Measurements from ENCODE around the gene ECE2. TPM values are rescaled to one million over a fixed set of nuclear protein-coding genes. Genes with fewer than 3 reads are reported as not detected.
A peak's percentile ranks its signal among the peaks of the same experiment; 100 is the strongest.

The ECE2 gene
- total RNA-seq, 1 donor from 2014 or later, result 2.2 TPM

- no peak for DNase-seq
These were observed 35.3 kb upstream of the ECE2 start for GRCh38 chr3:184240384-184241140.

- DNase-seq, result no peak
These were observed 34.7 kb upstream of the ECE2 start for GRCh38 chr3:184241141-184241446.

- DNase-seq, result no peak
These were observed 34.1 kb upstream of the ECE2 start for GRCh38 chr3:184241447-184242296.

- no peak for DNase-seq
These were observed 33.5 kb upstream of the ECE2 start for GRCh38 chr3:184242297-184242685.

- peak; percentile 78 for DNase-seq
These were observed 27.1 kb upstream of the ECE2 start, which contains the start of gene ALG3 for GRCh38 chr3:184248454-184249411. TSS of gene ALG3 (minus strand) at chr3:184248962. CDS start at chr3:184248940, 22 bp downstream.

GRCh38 chr3:184249412-184250166 is 26.2 kb upstream of the ECE2 start, which contains the start of gene EEF1AKMT4:
TSS of gene EEF1AKMT4 (plus strand) at chr3:184249672. CDS start at chr3:184249695, 23 bp downstream.
- DNase-seq, result peak; percentile 89

- DNase-seq, result peak; percentile 28
These were observed 25.5 kb upstream of the ECE2 start for GRCh38 chr3:184250167-184250828.

- no peak for DNase-seq
These were observed 20.4 kb upstream of the ECE2 start for GRCh38 chr3:184255291-184256039.

- no peak for DNase-seq
These were observed 18.5 kb upstream of the ECE2 start for GRCh38 chr3:184257083-184257915.

- no peak for DNase-seq
These were observed 16.9 kb upstream of the ECE2 start for GRCh38 chr3:184258926-184259325.

- no peak for DNase-seq
These were observed 16.4 kb upstream of the ECE2 start for GRCh38 chr3:184259396-184259877.

GRCh38 chr3:184259878-184260723 is 15.7 kb upstream of the ECE2 start:
- DNase-seq, result no peak

GRCh38 chr3:184260724-184261269 is 15.0 kb upstream of the ECE2 start:
- no peak for DNase-seq

GRCh38 chr3:184261270-184261853 is 14.5 kb upstream of the ECE2 start, which contains the start of gene CAMK2N2:
TSS of gene CAMK2N2 (minus strand) at chr3:184261553. CDS start at chr3:184261285, 268 bp downstream.
- DNase-seq, result peak; percentile 61

GRCh38 chr3:184261854-184262763 is 13.7 kb upstream of the ECE2 start:
- DNase-seq, result no peak

- DNase-seq, result no peak
These were observed 13.1 kb upstream of the ECE2 start for GRCh38 chr3:184262764-184263179.

All from occipital lobe (tissue), 2 donors.